A549 (cell line): ENCODE results near the gene SIRT6.

Experiments used
- EP300 ChIP-seq, 2 experiments: fragments of >200 bp; sonication (Bioruptor Twin); formaldehyde crosslinking; IDR thresholded peaks; 2 replicates in 1 of 2; 3 replicates in 1 of 2; pipeline ENCODE4 v1.6.1; 2016 to 2017
- MYC ChIP-seq: IDR thresholded peaks from 2 replicates; pipeline ENCODE4 v1.6.1; 2012; ENCODE audit warnings: mild to moderate bottlenecking, inconsistent platforms, low read length, improper control_type of control experiment, borderline replicate concordance
- NR3C1 ChIP-seq: fragments of >200 bp; sonication (Bioruptor Twin); formaldehyde crosslinking; IDR thresholded peaks from 3 replicates; pipeline ENCODE4 v1.6.1; 2017
- POLR2A ChIP-seq: IDR thresholded peaks from 2 replicates; pipeline ENCODE4 v1.6.1; 2012; ENCODE audit warnings: mild to moderate bottlenecking, low read length
- TF ChIP-seq, protein P1 (sequence below): fragments of >200 bp; sonication (Bioruptor Twin); formaldehyde crosslinking; IDR thresholded peaks from 3 replicates; pipeline ENCODE4 v1.5.1; 2016
- TF ChIP-seq, protein P2 (sequence below): fragments of 250-450 bp; sonication (Bioruptor Pico); IDR thresholded peaks from 2 replicates; pipeline ENCODE4 v1.5.0; 2021; ENCODE audit warnings: mild to moderate bottlenecking, moderate library complexity, borderline replicate concordance

DNA sequence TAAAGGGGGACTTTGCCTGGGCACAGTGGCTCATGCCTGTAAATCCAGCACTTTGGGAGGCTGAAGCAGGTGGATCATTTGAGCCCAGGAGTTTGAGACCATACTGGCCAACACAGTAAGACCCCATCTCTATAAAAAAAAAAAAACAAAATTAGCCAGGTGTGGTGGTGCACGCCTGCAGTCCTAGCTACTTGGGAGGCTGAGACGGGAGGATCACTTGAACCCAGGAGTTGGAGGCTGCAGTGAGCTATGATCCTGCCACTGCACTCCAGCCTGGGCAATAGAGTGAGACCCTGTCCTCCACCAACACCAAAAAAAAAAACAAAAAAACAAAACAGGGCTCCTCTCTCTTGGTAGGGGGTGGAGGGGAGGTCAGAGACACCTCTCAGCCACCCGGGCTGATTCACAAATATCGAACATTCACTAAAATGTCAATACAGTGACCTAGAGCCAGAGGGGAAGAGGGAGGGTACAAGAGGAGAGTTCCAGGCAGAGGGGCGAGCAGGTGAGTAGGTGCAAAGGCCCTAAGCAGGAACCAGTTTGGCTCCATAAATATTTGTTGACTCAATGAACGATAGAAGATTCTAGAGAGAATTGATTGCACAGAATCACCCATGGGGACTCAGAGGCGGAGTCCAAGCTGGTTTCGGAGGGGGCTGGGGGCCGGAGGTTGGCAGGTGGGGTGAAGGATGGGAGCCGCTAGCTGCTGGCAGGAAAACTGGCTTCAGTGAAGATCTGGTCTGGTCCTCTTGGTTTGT, 29.9 kb downstream of the SIRT6 start:
- TF ChIP-seq, protein P1, sequence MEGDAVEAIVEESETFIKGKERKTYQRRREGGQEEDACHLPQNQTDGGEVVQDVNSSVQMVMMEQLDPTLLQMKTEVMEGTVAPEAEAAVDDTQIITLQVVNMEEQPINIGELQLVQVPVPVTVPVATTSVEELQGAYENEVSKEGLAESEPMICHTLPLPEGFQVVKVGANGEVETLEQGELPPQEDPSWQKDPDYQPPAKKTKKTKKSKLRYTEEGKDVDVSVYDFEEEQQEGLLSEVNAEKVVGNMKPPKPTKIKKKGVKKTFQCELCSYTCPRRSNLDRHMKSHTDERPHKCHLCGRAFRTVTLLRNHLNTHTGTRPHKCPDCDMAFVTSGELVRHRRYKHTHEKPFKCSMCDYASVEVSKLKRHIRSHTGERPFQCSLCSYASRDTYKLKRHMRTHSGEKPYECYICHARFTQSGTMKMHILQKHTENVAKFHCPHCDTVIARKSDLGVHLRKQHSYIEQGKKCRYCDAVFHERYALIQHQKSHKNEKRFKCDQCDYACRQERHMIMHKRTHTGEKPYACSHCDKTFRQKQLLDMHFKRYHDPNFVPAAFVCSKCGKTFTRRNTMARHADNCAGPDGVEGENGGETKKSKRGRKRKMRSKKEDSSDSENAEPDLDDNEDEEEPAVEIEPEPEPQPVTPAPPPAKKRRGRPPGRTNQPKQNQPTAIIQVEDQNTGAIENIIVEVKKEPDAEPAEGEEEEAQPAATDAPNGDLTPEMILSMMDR = no peak
- TF ChIP-seq EP300 (IDR thresholded peaks at IDR 0.05) (no peak), POLR2A (no peak), MYC (no peak), NR3C1 (no peak)
- TF ChIP-seq, protein P2, sequence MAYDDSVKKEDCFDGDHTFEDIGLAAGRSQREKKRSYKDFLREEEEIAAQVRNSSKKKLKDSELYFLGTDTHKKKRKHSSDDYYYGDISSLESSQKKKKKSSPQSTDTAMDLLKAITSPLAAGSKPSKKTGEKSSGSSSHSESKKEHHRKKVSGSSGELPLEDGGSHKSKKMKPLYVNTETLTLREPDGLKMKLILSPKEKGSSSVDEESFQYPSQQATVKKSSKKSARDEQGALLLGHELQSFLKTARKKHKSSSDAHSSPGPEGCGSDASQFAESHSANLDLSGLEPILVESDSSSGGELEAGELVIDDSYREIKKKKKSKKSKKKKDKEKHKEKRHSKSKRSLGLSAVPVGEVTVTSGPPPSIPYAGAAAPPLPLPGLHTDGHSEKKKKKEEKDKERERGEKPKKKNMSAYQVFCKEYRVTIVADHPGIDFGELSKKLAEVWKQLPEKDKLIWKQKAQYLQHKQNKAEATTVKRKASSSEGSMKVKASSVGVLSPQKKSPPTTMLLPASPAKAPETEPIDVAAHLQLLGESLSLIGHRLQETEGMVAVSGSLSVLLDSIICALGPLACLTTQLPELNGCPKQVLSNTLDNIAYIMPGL (CRISPR knock-in tag) = no peak
